HCT116 (cell line): ENCODE data around the gene ANKRD6. TPM values are rescaled to one million over a fixed set of nuclear protein-coding genes. Genes with fewer than 3 reads are reported as not detected.

Source experiments
- ATAC-seq: fragments of 200-7000 bp; cut with Tn5 transposase; 2 replicates; pipeline ENCODE4 v1.9.1; 2020; ENCODE audit warnings: mild to moderate bottlenecking, moderate library complexity
- BruUV-seq: library from RNA; stranded (reverse); fragments of 400-500 nt; replicated peaks from 2 replicates; lab custom pipeline; 2021; lab: Mats Ljungman, UMichigan
- CTCF ChIA-PET: fragments of 300-600 bp; sonication (Branson Sonifier 250); formaldehyde crosslinking; loops from one replicate; lab custom pipeline; 2021; ENCODE audit warnings: antibody characterized with exemption; lab: Charles Lee
- POLR2A ChIA-PET: fragments of 300-600, 350-600 bp; sonication (Branson Sonifier 250); formaldehyde crosslinking; loops from one replicate; lab custom pipeline; 2021; ENCODE audit warnings: antibody characterized with exemption; lab: Charles Lee
- RAD21 ChIA-PET, 2 experiments: fragments of 300-600 bp; sonication (Branson Sonifier 250); formaldehyde crosslinking; loops; one replicate each; lab custom pipeline; 2023; ENCODE audit warnings: low total read pairs in 2 of 2; ENCODE audit not compliant: uncharacterized antibody in 2 of 2, unreplicated experiment in 2 of 2, low non-redundant PET in 1 of 2; lab: Charles Lee
- DNase-seq: peaks from one replicate; pipeline ENCODE4 v3.0.0-alpha.2; 2010; ENCODE audit warnings: low read depth, low spot score
- H2AFZ ChIP-seq: fragments of 200-600 bp; shearing (Covaris generic), sonication (generic); 2 replicates; pipeline ENCODE4 v1.6.1; 2017; ENCODE audit warnings: low read depth, mixed run types, mixed read lengths, antibody characterized with exemption, low read length; ENCODE audit not compliant: poor library complexity, severe bottlenecking
- H3K27ac ChIP-seq: 2 replicates; pipeline ENCODE4 v1.5.1; 2012; ENCODE audit warnings: low read depth, low read length
- H3K27me3 ChIP-seq: fragments of 200-600 bp; sonication (generic); 2 replicates; pipeline ENCODE4 v1.6.1; 2016; ENCODE audit warnings: mixed run types, low read length, mixed read lengths; ENCODE audit not compliant: insufficient read depth
- H3K36me3 ChIP-seq, 2 experiments: fragments of 200-500 bp in 1 of 2; fragments of 200-600 bp in 1 of 2; sonication (Bioruptor generic) in 1 of 2; sonication (generic) in 1 of 2; 2 replicates each; pipeline versions ENCODE4 v1.5.1 to v1.6.1; 2014 to 2016; ENCODE audit warnings: low read length in 2 of 2, inconsistent platforms in 1 of 2, mixed read lengths in 1 of 2, mixed run types in 1 of 2; ENCODE audit not compliant: insufficient read depth in 2 of 2, control insufficient read depth in 1 of 2
- H3K4me1 ChIP-seq, 2 experiments: fragments of 200-600 bp in 1 of 2; sonication (generic) in 1 of 2; 2 replicates each; pipeline versions ENCODE4 v1.5.1 to v1.6.1; 2012 to 2017; ENCODE audit warnings: low read length in 2 of 2, inconsistent platforms in 1 of 2, mild to moderate bottlenecking in 1 of 2, mixed read lengths in 1 of 2, mixed run types in 1 of 2, moderate library complexity in 1 of 2; ENCODE audit not compliant: insufficient read depth in 2 of 2, control insufficient read depth in 1 of 2
- H3K4me2 ChIP-seq: fragments of 200-600 bp; sonication (generic); 2 replicates; pipeline ENCODE4 v1.6.1; 2017; ENCODE audit warnings: mixed run types, low read length, mixed read lengths
- H3K4me3 ChIP-seq, 2 experiments: fragments of 200-600 bp in 1 of 2; sonication (generic) in 1 of 2; replicated peaks in 1 of 2; 2 replicates each; pipeline ENCODE4 v1.5.1; 2011 to 2016; ENCODE audit warnings: low read length in 2 of 2, control low read depth in 1 of 2, low read depth in 1 of 2, mild to moderate bottlenecking in 1 of 2, mixed read lengths in 1 of 2, mixed run types in 1 of 2
- H3K79me2 ChIP-seq: fragments of 200-600 bp; sonication (generic); 2 replicates; pipeline ENCODE4 v1.6.1; 2017; ENCODE audit warnings: mild to moderate bottlenecking, mixed run types, low read length, moderate library complexity, mixed read lengths; ENCODE audit not compliant: insufficient read depth
- H3K9ac ChIP-seq: fragments of 200-600 bp; sonication (generic); 2 replicates; pipeline ENCODE4 v1.6.1; 2016; ENCODE audit warnings: low read length, mixed read lengths
- H3K9me2 ChIP-seq: fragments of 200-600 bp; sonication (generic), shearing (Covaris generic); 2 replicates; pipeline ENCODE4 v1.6.1; 2017; ENCODE audit warnings: mixed run types, mild to moderate bottlenecking, moderate library complexity; ENCODE audit not compliant: insufficient read depth
- H3K9me3 ChIP-seq, 2 experiments: fragments of 200-500 bp in 1 of 2; fragments of 200-600 bp in 1 of 2; sonication (Bioruptor generic) in 1 of 2; sonication (generic) in 1 of 2; 2 replicates each; pipeline ENCODE4 v1.6.1; 2014 to 2017; ENCODE audit warnings: low read length in 2 of 2, mixed read lengths in 2 of 2, inconsistent platforms in 1 of 2, low read depth in 1 of 2, mild to moderate bottlenecking in 1 of 2, mixed run types in 1 of 2, moderate library complexity in 1 of 2; ENCODE audit not compliant: control insufficient read depth in 1 of 2, insufficient read depth in 1 of 2
- H4K20me1 ChIP-seq: fragments of 200-600 bp; sonication (generic), shearing (Covaris generic); 2 replicates; pipeline ENCODE4 v1.6.1; 2017; ENCODE audit warnings: mixed run types, mild to moderate bottlenecking, moderate library complexity; ENCODE audit not compliant: insufficient read depth
- ATF3 ChIP-seq: IDR thresholded peaks from 2 replicates; pipeline ENCODE4 v1.6.1; 2012
- CBX3 ChIP-seq: IDR thresholded peaks from 2 replicates; pipeline ENCODE4 v1.6.1; 2012; ENCODE audit warnings: low read depth
- CEBPB ChIP-seq: IDR thresholded peaks from 2 replicates; pipeline ENCODE4 v1.6.1; 2012; ENCODE audit warnings: low read depth
- CTCF ChIP-seq, 3 experiments: fragments of 200-600 bp in 1 of 3; sonication (generic) in 1 of 3; IDR thresholded peaks in 2 of 3; conservative IDR thresholded peaks in 1 of 3; 2 replicates each; pipeline ENCODE4 v1.5.1; 2012 to 2017; ENCODE audit warnings: low read depth in 2 of 3, low read length in 2 of 3, antibody characterized with exemption in 1 of 3, borderline replicate concordance in 1 of 3, control low read depth in 1 of 3, mild to moderate bottlenecking in 1 of 3, mixed read lengths in 1 of 3, mixed run types in 1 of 3, moderate library complexity in 1 of 3; ENCODE audit not compliant: insufficient read depth in 1 of 3
- ELF1 ChIP-seq: IDR thresholded peaks from 2 replicates; pipeline ENCODE4 v1.6.1; 2012; ENCODE audit warnings: low read depth, borderline replicate concordance
- EZH2phosphoT487 ChIP-seq: fragments of 200-600 bp; IDR thresholded peaks from 2 replicates; pipeline ENCODE4 v1.6.1; 2018; ENCODE audit warnings: antibody characterized with exemption, borderline replicate concordance
- JUND ChIP-seq: IDR thresholded peaks from 2 replicates; pipeline ENCODE4 v1.6.1; 2012
- MAX ChIP-seq: IDR thresholded peaks from 2 replicates; pipeline ENCODE4 v1.6.1; 2012
- POLR2AphosphoS5 ChIP-seq: IDR thresholded peaks from 2 replicates; pipeline ENCODE4 v1.6.1; 2011; ENCODE audit warnings: mild to moderate bottlenecking, low read depth, low read length, moderate library complexity
- REST ChIP-seq: IDR thresholded peaks from 2 replicates; pipeline ENCODE4 v1.6.1; 2012; ENCODE audit warnings: low read depth
- SP1 ChIP-seq: IDR thresholded peaks from 2 replicates; pipeline ENCODE4 v1.6.1; 2012; ENCODE audit warnings: low read depth
- TCF7L2 ChIP-seq: IDR thresholded peaks from 2 replicates; pipeline ENCODE4 v1.7.0; 2011; ENCODE audit warnings: borderline replicate concordance, inconsistent platforms; ENCODE audit not compliant: insufficient read depth, insufficient read length; ENCODE audit errors: extremely low read depth
- YY1 ChIP-seq: IDR thresholded peaks from 2 replicates; pipeline ENCODE4 v1.6.1; 2011; ENCODE audit warnings: low read length, low read depth, moderate library complexity, mild to moderate bottlenecking; ENCODE audit not compliant: insufficient replicate concordance; ENCODE audit errors: extremely low read depth
- ZNF274 ChIP-seq: fragments of 200-500 bp; sonication (Bioruptor generic); IDR thresholded peaks from 2 replicates; pipeline ENCODE4 v1.6.1; 2014; ENCODE audit warnings: mild to moderate bottlenecking, low read depth, low read length, inconsistent platforms
- intact Hi-C: fragments of 100-400 bp; cut with micrococcal nuclease; formaldehyde crosslinking; loops from 2 replicates; pipeline ENCODE4 v1.10.0; 2022
- total RNA-seq: library from RNA; stranded (reverse); gene quantifications from one replicate; pipeline ENCODE4 v1.2.1, GENCODE V29; 2021; ENCODE audit not compliant: unreplicated experiment

ANKRD6 gene
- total RNA-seq, 1 experiment from 2014 or later, result 9.9 TPM

- H3K9me3 ChIP-seq, result no peaks in the 10 kb centered on the region
- peak overlapping the region; percentile 56 for H3K9ac ChIP-seq
- ATAC-seq (no peak), DNase-seq (no peak)
- H3K4me1 ChIP-seq, result peaks cover 10 to 20% of the 10 kb centered on the region in 2 experiments; a peak in 3 of 4 replicates
- no peaks in the 10 kb centered on the region for H4K20me1 ChIP-seq
- peak overlapping the region; percentile 91 for H2AFZ ChIP-seq
- no peak for TF ChIP-seq ELF1
- TF ChIP-seq ZNF274, result no peak
- TF ChIP-seq SP1, result no peak
- TF ChIP-seq EZH2phosphoT487, result no peak
- no peak for TF ChIP-seq JUND
- TF ChIP-seq CEBPB, result no peak
- TF ChIP-seq REST, result no peak
- TF ChIP-seq POLR2AphosphoS5, result no peak
- TF ChIP-seq MAX, result no peak
- no peak for TF ChIP-seq ATF3
- TF ChIP-seq CTCF (IDR thresholded peaks at IDR 0.05 in 2 of 3, conservative IDR thresholded peaks at IDR 0.05 in 1 of 3; ENCODE audit: borderline replicate concordance in 1 of 3, insufficient read depth in 1 of 3, low read depth in 2 of 3, low read length in 2 of 3), result no peak
- TF ChIP-seq YY1, result no peak
- TF ChIP-seq TCF7L2, result no peak
- TF ChIP-seq CBX3, result no peak
- intact Hi-C loops, result no loop called here
- no peaks in the 10 kb centered on the region for H3K36me3 ChIP-seq
- CTCF ChIA-PET, result no interaction called here
- POLR2A ChIA-PET, result no interaction called here
- H3K27ac ChIP-seq, result no peak overlapping the region
- H3K9me2 ChIP-seq, result no peaks in the 10 kb centered on the region
- H3K27me3 ChIP-seq, result no peaks in the 10 kb centered on the region
- H3K4me3 ChIP-seq, result peak overlapping the region; percentile 51 to 64
- no TSS peak for BruUV-seq
- peak overlapping the region; percentile 92 for H3K4me2 ChIP-seq
- no peaks in the 10 kb centered on the region for H3K79me2 ChIP-seq
- RAD21 ChIA-PET, result no interaction called here
Measured at GRCh38 chr6:89413006-89413400, 19.9 kb upstream of the ANKRD6 start.
